GM21529 (cell line): ENCODE results near the gene CAMTA1.

Experiments used
- ATAC-seq: cut with Tn5 transposase; IDR thresholded peaks from one replicate; pipeline ENCODE4 v1.9.1; 2021; ENCODE audit not compliant: unreplicated experiment

CAMTA1 gene

DNA sequence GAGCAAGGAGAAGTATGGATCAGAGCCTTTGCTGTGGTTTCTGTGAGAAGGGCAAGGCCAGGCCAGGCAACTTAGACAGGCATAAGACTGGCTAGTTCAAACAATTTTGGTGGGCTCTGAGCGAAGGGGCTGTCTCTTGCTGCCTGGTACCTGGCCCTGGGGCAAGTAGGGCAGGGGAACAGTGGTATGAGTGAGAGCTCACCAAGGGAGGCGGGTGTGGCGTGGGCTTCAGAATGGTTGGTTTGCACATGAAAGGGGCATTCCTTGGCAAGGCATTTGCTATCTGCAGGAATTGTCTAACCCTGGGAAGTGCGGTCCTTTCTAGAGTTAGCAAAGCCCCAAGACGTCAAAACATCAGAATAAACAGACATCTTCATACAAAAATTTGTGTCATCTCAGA, 210.5 kb downstream of the CAMTA1 start:
- ATAC-seq = no peak

DNA sequence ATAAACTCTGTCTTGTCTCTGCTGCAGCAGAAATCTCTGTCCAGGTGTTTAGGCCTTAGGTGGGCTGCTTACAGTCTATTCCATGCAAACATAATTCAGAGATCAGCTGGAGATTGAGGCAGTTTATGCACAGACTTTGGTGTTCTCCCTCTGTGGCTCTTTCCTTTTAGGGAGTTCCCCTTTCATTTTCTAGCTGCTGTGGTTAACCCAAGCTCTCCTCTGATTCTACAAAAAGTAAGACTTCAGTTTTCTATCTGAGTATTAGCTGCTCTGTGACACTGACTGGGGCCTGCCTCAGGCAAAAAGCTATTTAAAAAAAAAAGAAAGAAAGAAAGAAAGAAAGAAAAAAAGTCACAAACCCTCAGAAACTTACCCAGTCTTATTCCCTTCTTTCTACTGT, 211.1 kb downstream of the CAMTA1 start:
- no peak for ATAC-seq

DNA sequence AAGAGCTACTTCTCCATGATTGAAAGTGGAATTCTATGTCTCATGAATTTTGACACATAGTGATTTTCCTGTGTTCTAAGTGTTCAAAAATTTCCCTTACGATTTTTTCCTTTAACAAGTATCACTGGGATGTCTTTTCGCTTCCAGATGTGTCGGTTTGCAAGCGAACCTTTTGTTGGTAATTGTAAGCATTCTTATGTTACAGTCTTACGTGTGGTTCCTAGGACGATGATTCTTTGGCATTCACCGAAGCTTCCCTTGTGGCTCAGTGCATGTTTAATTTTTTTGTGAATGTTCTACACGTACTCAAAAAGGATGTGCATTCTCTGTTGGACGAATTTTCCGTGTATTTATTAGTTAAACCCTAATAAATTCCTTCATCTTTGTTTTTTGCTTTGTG, 211.6 kb downstream of the CAMTA1 start:
- ATAC-seq = no peak

DNA sequence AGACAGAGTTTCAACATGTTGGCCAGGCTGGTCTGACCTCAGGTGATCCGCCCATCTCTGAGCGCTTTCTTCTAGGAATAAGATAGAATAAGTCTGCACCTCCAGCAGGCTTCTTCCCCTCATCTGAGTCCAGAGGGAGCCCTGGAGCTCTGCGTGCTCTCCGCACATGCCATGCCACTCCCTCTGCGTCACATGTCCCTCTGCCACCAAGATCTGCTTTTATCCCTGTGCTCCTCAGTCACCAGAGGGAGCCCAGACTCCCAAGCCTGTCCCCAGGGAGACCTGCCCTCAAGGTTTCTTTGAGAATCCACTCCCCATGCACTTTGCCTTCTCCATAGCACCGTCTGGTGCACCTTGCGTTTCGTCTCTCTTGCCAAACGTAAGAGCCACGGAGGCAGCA, 213.0 kb downstream of the CAMTA1 start:
- no peak for ATAC-seq

DNA sequence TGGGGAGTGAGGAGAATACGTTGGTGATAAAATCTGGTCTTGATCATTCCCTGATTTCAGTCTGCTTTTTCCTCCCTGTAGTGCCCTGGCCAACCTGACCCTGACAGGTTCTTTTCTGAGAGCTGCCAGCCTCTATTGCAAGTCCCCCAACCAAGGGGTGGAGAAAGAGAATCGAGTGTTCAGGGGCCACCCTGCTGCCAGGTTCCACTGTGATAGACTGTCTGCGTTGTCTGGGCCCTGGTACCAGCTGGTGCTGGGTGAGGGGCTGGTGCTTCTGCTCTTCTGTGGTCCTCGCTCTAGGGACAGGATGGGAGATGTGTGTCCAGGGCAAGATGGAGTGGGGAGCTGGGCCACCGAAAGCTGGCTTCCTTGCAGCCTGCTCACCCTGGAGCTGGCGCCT, 214.6 kb downstream of the CAMTA1 start:
- ATAC-seq = no peak

DNA sequence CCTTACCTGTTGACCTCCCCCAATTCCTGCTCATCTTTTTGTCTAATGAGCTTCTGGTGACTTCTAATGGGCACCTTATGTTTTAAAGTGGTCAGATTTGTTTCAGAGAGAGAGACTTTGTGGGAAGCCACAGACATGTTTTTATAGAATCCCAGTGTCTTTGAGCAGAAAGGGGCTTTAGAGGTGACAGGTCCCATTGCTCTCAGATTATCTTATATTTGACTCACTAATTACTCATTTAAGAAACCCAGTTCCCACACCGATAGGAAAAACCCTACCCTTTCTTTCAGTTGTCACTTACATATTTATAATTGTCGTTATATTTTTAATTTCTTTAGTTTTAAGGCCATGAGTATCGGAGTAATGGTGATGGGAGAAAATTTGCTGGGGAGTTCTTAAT, 215.5 kb downstream of the CAMTA1 start:
- no peak for ATAC-seq

DNA sequence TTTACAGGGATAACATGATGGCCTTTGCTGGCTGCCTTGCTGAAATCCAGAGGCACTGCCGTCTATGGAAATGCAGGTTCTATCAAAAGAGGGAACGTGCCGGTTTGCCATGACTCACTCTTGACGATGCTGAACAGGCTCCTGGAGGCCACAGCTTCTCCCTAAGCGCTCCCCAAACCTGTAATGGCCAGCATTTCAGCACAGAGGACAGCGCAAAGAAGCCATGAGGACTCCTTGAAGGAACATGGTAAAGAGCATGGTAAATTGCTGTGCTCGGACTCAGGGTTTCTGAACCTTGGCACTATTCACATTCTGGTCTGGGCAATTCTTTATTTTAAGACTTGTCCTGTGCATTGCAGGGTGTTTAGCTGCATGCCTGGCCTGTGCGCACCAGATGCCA, 217.5 kb downstream of the CAMTA1 start:
- no peak for ATAC-seq

DNA sequence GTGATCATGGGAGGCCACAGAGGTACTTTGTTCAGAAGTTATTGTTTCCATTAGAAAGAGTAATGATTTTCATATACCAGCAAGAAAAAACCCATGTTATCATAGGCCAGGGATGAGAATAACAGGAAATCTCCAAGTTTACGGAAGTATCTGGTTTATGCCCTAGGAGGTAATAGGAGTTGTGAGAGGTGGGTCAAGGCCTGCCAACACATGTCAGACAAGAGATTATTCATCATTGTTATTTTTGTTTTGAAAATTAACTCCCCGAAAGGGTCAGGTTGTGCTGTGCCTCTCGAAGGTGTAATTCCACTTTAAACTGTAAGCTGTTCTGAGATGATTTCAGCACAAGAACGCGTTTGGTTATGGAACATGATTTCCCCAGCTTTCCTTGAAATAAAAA, 218.4 kb downstream of the CAMTA1 start:
- no peak for ATAC-seq

DNA sequence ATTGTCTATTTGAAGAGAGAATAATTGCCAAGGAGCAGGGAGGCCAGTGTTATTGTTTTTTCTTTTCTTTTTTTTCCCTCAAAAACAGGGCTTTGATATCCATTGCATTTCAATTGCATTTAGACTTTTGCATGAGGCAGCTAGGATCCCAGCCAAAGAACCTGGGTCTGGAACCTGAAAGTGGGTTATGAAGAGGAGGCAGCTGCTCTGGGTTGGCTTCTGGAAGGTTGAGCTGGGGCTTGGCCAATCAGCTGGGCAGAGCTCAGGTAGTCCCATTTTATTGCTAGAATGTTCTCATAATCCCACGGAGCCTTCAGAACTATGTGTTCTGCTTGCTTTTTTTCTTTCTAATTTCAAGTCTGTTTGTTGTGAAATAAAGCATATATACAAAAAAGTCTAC, 218.9 kb downstream of the CAMTA1 start:
- no peak for ATAC-seq

DNA sequence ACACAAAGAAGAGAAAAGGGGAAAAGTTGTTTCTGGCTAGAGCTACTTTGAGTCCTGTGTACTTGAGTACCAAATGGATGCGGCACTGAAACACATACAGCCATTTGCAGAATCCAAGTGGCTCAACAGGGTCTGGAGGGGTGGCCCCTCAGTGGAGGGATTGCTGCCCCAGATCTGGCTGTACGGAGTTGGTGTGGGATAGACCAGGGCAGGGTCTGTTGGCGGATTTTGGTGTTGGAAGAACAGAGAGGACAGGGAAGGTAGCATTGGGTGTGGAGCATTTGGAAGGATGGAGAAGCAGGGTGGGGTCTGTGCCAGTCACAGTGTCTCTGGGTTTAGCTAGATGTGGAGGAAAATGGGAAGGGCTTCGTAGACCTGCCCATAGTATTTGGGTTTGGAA, 220.5 kb downstream of the CAMTA1 start:
- no peak for ATAC-seq

DNA sequence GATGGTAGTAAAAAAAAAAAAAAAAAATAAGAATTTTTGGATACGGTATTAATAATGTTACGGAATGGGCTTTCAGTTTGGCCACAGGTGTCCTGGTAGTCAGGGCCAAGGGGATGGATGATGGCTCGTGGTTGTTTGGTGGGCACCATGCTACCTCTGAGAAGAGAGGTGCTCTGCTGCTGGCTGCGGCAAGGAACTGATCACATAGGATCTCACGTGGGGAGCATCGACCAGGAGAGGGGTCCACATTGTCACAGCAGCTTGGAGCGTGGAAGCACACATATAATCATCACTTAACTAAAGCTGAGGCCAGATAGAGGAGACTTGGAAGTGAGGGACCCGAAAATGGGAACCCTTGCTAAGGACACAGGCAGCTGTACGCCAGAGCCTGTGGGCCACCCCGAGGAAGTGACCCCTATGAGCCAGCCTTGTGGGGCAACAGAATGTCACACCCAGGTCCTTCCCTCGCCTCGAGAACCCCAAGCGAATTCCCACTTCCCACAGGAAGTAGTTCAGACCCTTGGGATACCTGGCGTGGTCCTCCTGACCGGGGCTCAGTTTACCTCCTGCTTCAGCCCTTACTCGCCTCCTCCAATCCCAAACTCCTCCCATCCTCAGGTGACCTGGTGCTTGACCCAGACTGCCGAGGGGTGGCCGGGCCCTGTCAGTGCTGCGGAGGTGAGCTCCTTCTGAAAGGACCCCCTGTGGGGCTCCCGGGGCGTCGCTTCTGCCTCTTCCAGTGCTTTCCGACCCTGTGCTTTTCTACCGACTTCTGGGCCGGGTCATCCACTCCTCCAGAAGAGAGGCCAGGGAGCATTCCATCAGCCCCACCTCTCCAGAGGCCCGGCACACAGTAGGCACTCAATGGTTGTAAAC, 222.0 kb downstream of the CAMTA1 start:
- no peak for ATAC-seq

DNA sequence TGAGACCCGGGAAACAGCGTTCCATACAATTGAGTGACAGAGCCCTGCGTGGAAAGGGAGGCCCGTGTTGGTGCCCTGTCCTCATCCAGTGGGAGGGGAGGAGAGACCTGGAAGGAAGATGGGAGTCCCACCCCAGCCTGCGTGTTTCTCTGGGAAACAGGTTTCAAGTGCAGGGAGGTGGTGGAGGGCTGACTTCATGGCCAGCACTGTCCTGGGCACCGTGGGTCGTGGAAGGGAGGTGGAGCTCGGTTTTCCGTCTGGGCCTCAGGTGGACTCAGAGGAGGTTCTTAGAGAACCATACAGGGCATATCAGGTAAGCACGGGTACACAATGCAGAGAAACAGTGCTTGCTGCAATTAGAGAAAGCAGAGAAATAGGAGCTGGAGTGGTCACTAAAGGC, 222.6 kb downstream of the CAMTA1 start:
- no peak for ATAC-seq

DNA sequence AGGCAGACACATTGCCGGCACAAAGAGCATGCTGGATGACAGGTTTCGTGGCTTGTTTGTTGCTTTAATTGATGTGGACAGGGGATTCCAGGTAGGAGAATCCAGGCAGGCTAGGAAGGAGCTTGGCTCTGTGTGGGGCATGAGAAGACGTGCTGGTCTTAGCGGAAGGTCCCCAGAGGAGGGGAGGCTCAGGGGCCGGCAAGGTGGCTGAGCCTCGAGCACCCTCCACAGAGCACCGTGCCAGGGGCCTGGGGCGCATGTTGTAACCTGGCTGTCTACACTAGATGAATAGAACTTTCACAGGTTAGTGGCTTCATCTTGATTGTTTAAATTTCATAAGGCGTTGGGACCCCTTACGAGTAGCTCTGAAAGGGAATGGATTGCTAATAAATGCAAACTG, 223.1 kb downstream of the CAMTA1 start:
- ATAC-seq = no peak

DNA sequence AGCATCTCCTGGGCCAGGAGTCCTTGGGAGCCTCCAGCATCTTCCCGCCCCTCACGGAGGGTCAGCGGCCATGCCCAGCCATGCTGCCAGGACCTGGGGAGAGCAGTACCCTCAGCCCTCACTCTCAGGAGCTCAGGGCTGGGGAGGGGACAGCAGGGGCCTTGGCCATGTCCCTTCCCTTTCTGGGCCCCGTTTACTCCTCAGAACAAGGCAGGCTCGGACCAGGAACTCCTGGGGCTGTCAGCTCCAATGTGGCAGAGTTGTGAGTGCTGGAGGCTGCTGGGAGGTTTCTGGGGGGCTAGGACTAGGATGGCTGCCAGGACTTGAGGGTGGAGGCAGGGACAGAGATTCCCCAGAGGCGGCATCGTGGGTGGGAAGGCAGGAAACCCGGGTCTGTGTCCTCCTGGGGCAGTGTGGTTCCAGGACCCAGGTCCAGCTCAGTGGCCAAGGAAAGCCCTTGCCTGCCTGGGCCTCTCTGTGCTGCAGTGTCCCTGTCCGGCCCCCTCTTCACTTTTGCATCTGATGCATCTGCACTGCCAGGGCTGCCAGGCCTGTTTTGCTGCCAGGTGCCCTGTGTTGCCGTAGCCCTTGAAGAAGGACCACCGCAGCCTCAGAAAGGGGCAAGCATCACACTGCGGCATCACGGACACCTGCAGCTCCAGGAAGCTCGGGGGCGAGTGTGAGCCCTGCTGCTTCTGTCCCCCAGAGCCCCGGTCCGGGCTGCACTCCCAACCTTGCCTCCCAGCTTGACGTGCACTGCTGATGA, 223.9 kb downstream of the CAMTA1 start:
- ATAC-seq = no peak

DNA sequence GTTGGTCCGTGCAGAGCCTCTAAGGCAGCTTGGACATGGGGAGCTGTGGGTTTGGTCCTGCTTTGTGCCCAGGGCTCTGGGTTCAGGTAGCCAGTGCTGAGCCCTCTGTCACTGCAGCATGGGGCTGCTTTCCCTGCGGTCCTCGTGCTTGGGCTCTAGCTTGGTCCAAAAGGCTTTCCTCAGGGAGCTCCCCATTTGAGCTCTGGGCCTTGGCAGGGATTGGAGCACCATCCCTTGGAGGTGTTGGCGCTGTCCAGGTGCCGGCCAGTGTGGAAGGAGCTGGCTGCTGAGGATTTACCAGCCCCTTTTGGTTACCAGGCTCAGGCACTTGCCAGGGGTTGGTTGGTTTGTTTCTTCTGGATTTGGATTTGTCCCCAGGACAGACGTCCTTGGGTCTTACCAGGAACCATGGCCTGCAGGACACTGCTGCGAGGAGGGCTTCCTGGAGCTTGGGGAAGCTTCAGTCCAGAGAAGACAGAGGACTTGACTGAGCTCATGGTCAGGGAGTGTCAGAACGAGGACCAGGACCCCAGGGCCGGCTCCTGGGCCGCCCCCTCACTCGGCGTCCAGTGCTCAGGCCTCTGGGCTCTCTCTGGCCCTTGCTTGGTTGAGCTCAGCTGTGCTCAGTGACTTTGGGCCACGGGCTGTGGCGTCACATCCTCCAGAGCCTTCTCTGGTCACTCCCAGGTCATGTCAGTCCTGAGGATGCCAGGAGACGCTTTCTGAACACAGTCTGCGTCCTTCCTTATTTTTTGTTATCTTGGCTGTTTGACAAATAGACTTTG, 224.7 kb downstream of the CAMTA1 start:
- no peak for ATAC-seq

DNA sequence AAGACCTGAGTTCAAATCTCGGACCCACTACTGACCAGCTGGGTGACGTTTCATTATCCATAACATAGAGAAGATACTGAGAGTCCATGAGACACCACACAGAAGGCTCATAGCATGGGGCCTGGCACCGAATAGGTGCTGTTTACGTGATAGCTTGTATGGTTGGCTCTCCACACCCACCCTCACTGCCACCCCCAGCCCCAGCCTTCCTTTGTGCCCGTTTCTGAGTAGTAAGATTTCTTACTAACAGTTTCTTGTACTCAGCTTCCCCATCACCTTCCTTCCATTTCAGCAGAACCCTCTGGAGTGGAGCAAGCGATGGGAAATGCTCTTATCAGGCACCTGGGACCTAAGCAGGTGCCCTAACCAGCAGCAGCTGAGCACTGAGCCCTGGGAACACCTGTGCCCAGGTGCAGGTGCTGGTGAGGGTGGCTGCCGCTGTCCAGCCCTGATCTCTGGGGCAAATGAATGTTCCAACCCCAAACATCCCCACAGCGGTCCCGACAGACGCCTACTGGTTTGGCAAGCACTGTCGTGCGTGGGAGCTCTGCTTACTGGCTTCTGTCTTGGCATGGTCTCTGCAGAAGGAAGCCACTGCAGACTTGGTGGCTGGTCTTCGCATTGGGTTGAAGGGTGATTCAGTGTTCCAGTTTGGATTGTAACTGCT, 225.4 kb downstream of the CAMTA1 start:
- no peak for ATAC-seq

DNA sequence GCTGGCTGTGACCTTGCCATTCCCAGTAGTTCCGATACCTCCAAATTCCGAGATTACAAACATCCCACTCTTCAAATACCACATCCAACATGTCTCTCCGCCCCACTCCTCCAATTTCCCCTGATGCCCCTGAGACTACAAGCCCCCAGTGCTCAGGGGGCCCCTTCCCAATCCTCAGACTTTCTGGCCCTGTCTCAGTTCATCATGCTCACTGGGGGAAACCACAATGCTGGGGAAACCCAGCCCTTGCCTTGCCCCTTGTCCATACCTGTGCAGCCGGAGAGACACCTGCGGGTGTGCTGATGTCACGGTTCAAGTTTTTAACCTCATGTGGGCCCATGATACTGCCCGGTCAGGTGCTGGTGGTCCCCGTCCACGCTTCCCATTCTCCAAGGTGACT, 226.6 kb downstream of the CAMTA1 start:
- ATAC-seq = no peak

DNA sequence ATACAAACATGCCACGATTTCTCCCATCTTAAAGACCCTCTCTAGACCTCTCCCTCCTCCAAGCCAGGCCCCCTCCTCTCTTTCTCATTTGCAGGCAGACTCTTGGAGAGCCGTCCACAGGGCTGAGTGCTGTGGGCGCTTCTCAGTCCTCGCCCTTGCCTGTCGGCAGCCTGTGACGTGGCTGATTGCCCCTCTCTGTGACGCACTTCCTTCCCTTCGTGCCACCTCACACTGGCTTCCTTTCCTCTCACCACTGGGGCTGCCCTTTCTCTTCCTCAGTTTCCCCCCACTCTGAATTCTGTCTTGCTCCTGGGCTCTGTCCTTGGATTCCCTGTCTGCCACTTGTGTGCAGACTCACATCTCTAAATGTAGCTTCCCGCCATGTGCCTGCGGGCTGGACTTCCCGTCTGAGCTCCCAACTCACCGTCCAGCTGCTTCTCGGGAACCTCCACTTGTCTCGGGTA, 227.2 kb downstream of the CAMTA1 start:
- ATAC-seq = no peak

DNA sequence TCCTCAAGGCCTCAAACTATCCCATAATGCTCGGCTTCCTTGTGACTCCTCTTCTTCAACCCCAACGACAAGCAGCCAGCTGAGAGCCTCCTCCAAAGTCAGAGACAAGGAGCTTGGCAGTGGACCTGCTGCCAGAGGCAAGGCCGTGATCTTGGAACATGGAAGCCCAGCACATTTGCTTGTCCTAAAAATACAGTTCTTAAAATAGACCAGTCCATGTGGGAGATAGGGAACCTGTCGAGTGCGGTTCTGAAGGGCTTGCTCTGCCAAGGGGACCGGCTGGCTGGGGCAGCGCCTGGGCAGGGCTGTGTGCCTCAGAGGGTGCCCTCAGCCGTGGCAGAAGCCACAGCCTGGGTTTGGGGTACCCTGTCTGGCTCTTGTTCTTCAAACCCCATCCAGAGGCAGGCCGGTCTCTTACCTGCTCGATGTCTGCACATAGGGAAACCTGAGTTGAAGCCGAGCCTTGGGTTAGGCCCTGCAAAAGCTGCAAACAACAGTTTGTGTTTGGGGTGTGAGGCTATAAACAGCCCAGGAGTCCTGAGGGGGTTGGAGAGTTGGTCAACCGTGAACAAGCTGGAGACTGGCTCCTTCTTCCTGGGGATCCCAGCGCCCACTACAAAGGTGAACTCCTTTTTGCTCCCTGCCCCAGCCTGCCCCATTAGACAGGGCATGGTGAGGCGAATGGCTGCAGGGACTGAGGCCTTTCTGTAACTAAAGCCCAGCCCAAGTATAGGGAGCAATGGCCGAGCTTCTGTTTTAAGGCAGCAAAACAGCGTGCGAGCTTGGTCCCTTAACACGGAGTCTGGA, 228.8 kb downstream of the CAMTA1 start:
- ATAC-seq = no peak

DNA sequence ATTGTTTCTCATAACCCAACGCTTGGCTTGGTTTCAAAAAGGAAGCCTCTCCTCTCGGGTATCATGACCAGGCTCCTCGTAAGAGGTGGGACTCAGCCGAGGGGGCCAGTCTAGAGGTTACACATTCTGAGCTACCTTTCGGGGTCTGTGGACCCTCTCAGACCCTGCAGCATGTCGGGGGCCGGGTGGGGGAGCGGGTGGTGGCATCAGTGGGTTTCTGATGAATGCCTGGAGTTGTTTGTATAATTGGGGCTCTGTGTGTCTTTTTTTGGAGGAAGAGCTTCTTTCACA, 229.3 kb downstream of the CAMTA1 start:
- ATAC-seq = no peak
